HepG2 (cell line): ENCODE data around the gene AUTS2. TPM values are rescaled to one million over a fixed set of nuclear protein-coding genes. Genes with fewer than 3 reads are reported as not detected.

Experiments
- ATAC-seq: fragments of 200-7000 bp; cut with Tn5 transposase; 3 replicates; pipeline ENCODE4 v1.9.1; 2020; ENCODE audit warnings: mild to moderate bottlenecking, moderate library complexity
- BruUV-seq: library from RNA; stranded (reverse); fragments of 400-500 nt; replicated peaks from 2 replicates; lab custom pipeline; 2021; lab: Mats Ljungman, UMichigan
- CTCF ChIA-PET: fragments of 300-600 bp; formaldehyde crosslinking; extraction: SDS; loops from one replicate; lab custom pipeline; 2021; ENCODE audit warnings: low total read pairs, inconsistent platforms, low intra/inter-chr PET ratio; lab: Yijun Ruan, JAX
- POLR2A ChIA-PET: fragments of 350-600 bp; sonication (Branson Sonifier 250); formaldehyde crosslinking; loops from one replicate; lab custom pipeline; 2020; ENCODE audit warnings: antibody characterized with exemption, inconsistent platforms; lab: Yijun Ruan, JAX
- DNase-seq: peaks from one replicate; pipeline ENCODE4 v3.0.0-alpha.2; 2015; ENCODE audit warnings: low spot score
- FAIRE-seq: peaks from 3 replicates; lab custom pipeline; 2011; peaks lifted over from hg19 to GRCh38; lab: Jason Lieb, UNC
- H2AFZ ChIP-seq: one replicate; pipeline ENCODE4 v1.6.1; 2011; ENCODE audit warnings: low read length, inconsistent platforms
- H3K27ac ChIP-seq: fragments of 300-600 bp; 3 replicates; pipeline ENCODE4 v1.8.0; 2011; ENCODE audit warnings: mixed run types, mild to moderate bottlenecking, mixed read lengths, low read length, inconsistent platforms; ENCODE audit not compliant: insufficient read depth; ENCODE audit errors: extremely low read length
- H3K27me3 ChIP-seq, 2 experiments: fragments of 200-600 bp in 1 of 2; 2 replicates in 1 of 2; 3 replicates in 1 of 2; pipeline versions ENCODE4 v1.6.0 to v1.8.0; 2011; ENCODE audit warnings: low read length in 2 of 2, mild to moderate bottlenecking in 2 of 2, moderate library complexity in 2 of 2, inconsistent platforms in 1 of 2; ENCODE audit not compliant: insufficient read depth in 2 of 2, control insufficient read depth in 1 of 2
- H3K36me3 ChIP-seq, 2 experiments: fragments of 200-600 bp in 1 of 2; replicated peaks in 1 of 2; 2 replicates in 1 of 2; 3 replicates in 1 of 2; pipeline versions ENCODE4 v1.5.1 to v1.8.0; 2011; ENCODE audit warnings: low read length in 2 of 2, inconsistent platforms in 1 of 2; ENCODE audit not compliant: insufficient read depth in 2 of 2, control insufficient read depth in 1 of 2
- H3K4me1 ChIP-seq: 2 replicates; pipeline ENCODE4 v1.5.1; 2012; ENCODE audit warnings: low read length, inconsistent platforms; ENCODE audit not compliant: insufficient read depth
- H3K4me2 ChIP-seq: 2 replicates; pipeline ENCODE4 v1.6.0; 2011; ENCODE audit warnings: low read depth, low read length, inconsistent platforms
- H3K4me3 ChIP-seq, 3 experiments: fragments of 200-600 bp in 1 of 3; sonication (generic), shearing (Covaris generic) in 1 of 3; replicated peaks in 1 of 3; 2 replicates each; pipeline ENCODE4 v1.5.1; 2011 to 2016; ENCODE audit warnings: low read length in 3 of 3, inconsistent platforms in 2 of 3, low read depth in 2 of 3, mild to moderate bottlenecking in 2 of 3, control low read depth in 1 of 3, mixed read lengths in 1 of 3; ENCODE audit not compliant: insufficient read depth in 1 of 3
- H3K79me2 ChIP-seq: one replicate; pipeline ENCODE4 v1.6.1; 2011; ENCODE audit warnings: low read length, inconsistent platforms; ENCODE audit not compliant: insufficient read depth
- H3K9ac ChIP-seq: 2 replicates; pipeline ENCODE4 v1.6.0; 2011; ENCODE audit warnings: mild to moderate bottlenecking, low read depth, low read length, inconsistent platforms; ENCODE audit not compliant: insufficient read depth
- H3K9me3 ChIP-seq: 2 replicates; pipeline ENCODE4 v1.5.1; 2012; ENCODE audit warnings: mild to moderate bottlenecking, low read length
- H4K20me1 ChIP-seq: 2 replicates; pipeline ENCODE4 v1.6.0; 2011; ENCODE audit warnings: inconsistent platforms, mild to moderate bottlenecking, low read length, moderate library complexity; ENCODE audit not compliant: insufficient read depth
- CENPBD1 ChIP-seq: sonication (generic); formaldehyde crosslinking; IDR thresholded peaks from 2 replicates; pipeline ENCODE4 v1.8.0; 2022; ENCODE audit warnings: missing genetic modification reagents, low read depth, mild to moderate bottlenecking, borderline replicate concordance
- HOMEZ ChIP-seq: IDR thresholded peaks from 2 replicates; pipeline ENCODE4 v1.6.1; 2016; ENCODE audit warnings: low read depth
- MED13 ChIP-seq: sonication (generic); formaldehyde crosslinking; IDR thresholded peaks from 2 replicates; pipeline ENCODE4 v1.5.0; 2020; ENCODE audit warnings: missing genetic modification reagents
- MXI1 ChIP-seq: IDR thresholded peaks from 3 replicates; pipeline ENCODE4 v1.6.1; 2012; ENCODE audit warnings: low read depth, low read length, inconsistent platforms, borderline replicate concordance
- NFE2L2 ChIP-seq: fragments of 150-350 bp; IDR thresholded peaks from 2 replicates; pipeline ENCODE4 v1.6.1; 2014; ENCODE audit warnings: low read length
- RBAK ChIP-seq: sonication (generic); formaldehyde crosslinking; IDR thresholded peaks from 2 replicates; pipeline ENCODE4 v1.5.1; 2020; ENCODE audit warnings: mild to moderate bottlenecking, missing genetic modification reagents
- SNAPC2 ChIP-seq: sonication (generic); formaldehyde crosslinking; IDR thresholded peaks from 2 replicates; pipeline ENCODE4 v1.8.1; 2022; ENCODE audit warnings: mild to moderate bottlenecking, missing genetic modification reagents
- YEATS2 ChIP-seq: sonication (generic); formaldehyde crosslinking; IDR thresholded peaks from 2 replicates; pipeline ENCODE4 v1.4.0; 2020; ENCODE audit warnings: missing genetic modification reagents, borderline replicate concordance
- ZNF280D ChIP-seq: sonication (generic); formaldehyde crosslinking; IDR thresholded peaks from 2 replicates; pipeline ENCODE4 v1.5.1; 2020; ENCODE audit warnings: mild to moderate bottlenecking, missing genetic modification reagents
- ZNF720 ChIP-seq: sonication (generic); formaldehyde crosslinking; IDR thresholded peaks from 2 replicates; pipeline ENCODE4 v1.4.0; 2020; ENCODE audit warnings: missing genetic modification reagents
- ZNF841 ChIP-seq: sonication (generic); formaldehyde crosslinking; IDR thresholded peaks from 2 replicates; pipeline ENCODE4 v1.8.1; 2023; ENCODE audit warnings: missing genetic modification reagents, borderline replicate concordance
- WGBS: methylation state at CpG from one replicate; pipeline ENCODE4 v1.1.6; 2017; ENCODE audit warnings: low lambda C conversion rate; 5-methylcytosine and 5-hydroxymethylcytosine counted together
- in situ Hi-C: cut with HindIII; loops from 2 replicates; pipeline ENCODE4 v1.10.0; 2017; ENCODE audit warnings: low pct_unique_long_range_greater_than_20kb; ENCODE audit not compliant: extremely low pct_ligation_motif_present
- intact Hi-C: fragments of 100-400 bp; cut with micrococcal nuclease; formaldehyde crosslinking; loops from one replicate; pipeline ENCODE4 v1.10.0; 2022; ENCODE audit not compliant: unreplicated experiment
- polyA plus RNA-seq, 8 experiments: library from polyadenylated mRNA; depleted of rRNA in 3 of 8; stranded (reverse) in 7 of 8; unstranded in 1 of 8; fragments of >200 nt; fragmentation: Illumina TruSeq in 4 of 8; extraction: Trizol in 4 of 8; gene quantifications; 2 replicates each; pipeline versions ENCODE4 v1.2.1 to v1.2.3, GENCODE V29; 2011 to 2016; ENCODE audit warnings: low read depth in 4 of 8, missing spikeins in 1 of 8, mixed read lengths in 1 of 8; ENCODE audit not compliant: insufficient read depth in 1 of 8
- total RNA-seq, 5 experiments: library from RNA; depleted of rRNA; stranded (reverse); fragments of >200 nt; fragmentation: Illumina TruSeq; extraction: Trizol; gene quantifications; 2 replicates each; pipeline ENCODE4 v1.2.3, GENCODE V29; 2016; ENCODE audit warnings: low read depth in 1 of 5
- TF ChIP-seq, protein P1 (sequence below): sonication (generic); formaldehyde crosslinking; IDR thresholded peaks from 2 replicates; pipeline ENCODE4 v1.5.1; 2020; ENCODE audit warnings: missing genetic modification reagents, mild to moderate bottlenecking, borderline replicate concordance

Gene AUTS2
- total and polyA plus RNA-seq, 2 of the 13 experiments (the other 11 are each of a cell fraction or from before 2014, with no cell fraction given), result 0.38 TPM; not detected in 1

GRCh38 chr7:70114806-70115205, 516.5 kb downstream of the AUTS2 start:
- intact Hi-C loops (no loop called here), in situ Hi-C loops (no loop called here)
- Histone ChIP-seq H3K27me3 (no peaks in the 10 kb centered on the region), H2AFZ (no peak overlapping the region), H3K36me3 (no peaks in the 10 kb centered on the region), H3K9me3 (no peaks in the 10 kb centered on the region), H3K27ac (no peak overlapping the region), H4K20me1 (no peaks in the 10 kb centered on the region), H3K9ac (no peak overlapping the region), H3K4me1 (no peaks in the 10 kb centered on the region), H3K4me2 (no peak overlapping the region), H3K4me3 (no peak overlapping the region), H3K79me2 (no peaks in the 10 kb centered on the region)
- 0% methylated on average over 2 of the region's 2 CpGs for WGBS
- CTCF ChIA-PET, result no interaction called here
- DNase-seq, result no peak
- TF ChIP-seq MXI1, result no peak
- no peak for TF ChIP-seq CENPBD1 (CRISPR knock-in tag)
- TF ChIP-seq ZNF280D (CRISPR knock-in tag), result no peak
- TF ChIP-seq YEATS2, result no peak
- FAIRE-seq, result no peak
- ATAC-seq, result no peak
- POLR2A ChIA-PET, result no interaction called here
- BruUV-seq, result no TSS peak

GRCh38 chr7:70116244-70116643, 518.0 kb downstream of the AUTS2 start:
- no peaks in the 10 kb centered on the region for H3K36me3 ChIP-seq
- intact Hi-C loops (no loop called here), in situ Hi-C loops (no loop called here)
- no peaks in the 10 kb centered on the region for H3K79me2 ChIP-seq
- BruUV-seq, result no TSS peak
- ChIA-PET CTCF (no interaction called here), POLR2A (no interaction called here)
- no peaks in the 10 kb centered on the region for H4K20me1 ChIP-seq
- FAIRE-seq, result no peak
- H3K27me3 ChIP-seq, result no peaks in the 10 kb centered on the region
- H3K4me3 ChIP-seq, result no peak overlapping the region
- no peaks in the 10 kb centered on the region for H3K4me1 ChIP-seq
- H3K4me2 ChIP-seq, result no peak overlapping the region
- ATAC-seq, result no peak
- WGBS, result 24% methylated on average over 2 of the region's 2 CpGs
- no peak overlapping the region for H3K27ac ChIP-seq
- no peak for DNase-seq
- no peak overlapping the region for H3K9ac ChIP-seq
- no peaks in the 10 kb centered on the region for H3K9me3 ChIP-seq
- no peak overlapping the region for H2AFZ ChIP-seq
- TF ChIP-seq ZNF720 (CRISPR knock-in tag) (no peak), MED13 (CRISPR knock-in tag) (no peak), HOMEZ (CRISPR knock-in tag) (no peak), NFE2L2 (no peak), SNAPC2 (no peak), ZNF841 (CRISPR knock-in tag) (no peak), RBAK (CRISPR knock-in tag) (no peak)
- TF ChIP-seq, protein P1, sequence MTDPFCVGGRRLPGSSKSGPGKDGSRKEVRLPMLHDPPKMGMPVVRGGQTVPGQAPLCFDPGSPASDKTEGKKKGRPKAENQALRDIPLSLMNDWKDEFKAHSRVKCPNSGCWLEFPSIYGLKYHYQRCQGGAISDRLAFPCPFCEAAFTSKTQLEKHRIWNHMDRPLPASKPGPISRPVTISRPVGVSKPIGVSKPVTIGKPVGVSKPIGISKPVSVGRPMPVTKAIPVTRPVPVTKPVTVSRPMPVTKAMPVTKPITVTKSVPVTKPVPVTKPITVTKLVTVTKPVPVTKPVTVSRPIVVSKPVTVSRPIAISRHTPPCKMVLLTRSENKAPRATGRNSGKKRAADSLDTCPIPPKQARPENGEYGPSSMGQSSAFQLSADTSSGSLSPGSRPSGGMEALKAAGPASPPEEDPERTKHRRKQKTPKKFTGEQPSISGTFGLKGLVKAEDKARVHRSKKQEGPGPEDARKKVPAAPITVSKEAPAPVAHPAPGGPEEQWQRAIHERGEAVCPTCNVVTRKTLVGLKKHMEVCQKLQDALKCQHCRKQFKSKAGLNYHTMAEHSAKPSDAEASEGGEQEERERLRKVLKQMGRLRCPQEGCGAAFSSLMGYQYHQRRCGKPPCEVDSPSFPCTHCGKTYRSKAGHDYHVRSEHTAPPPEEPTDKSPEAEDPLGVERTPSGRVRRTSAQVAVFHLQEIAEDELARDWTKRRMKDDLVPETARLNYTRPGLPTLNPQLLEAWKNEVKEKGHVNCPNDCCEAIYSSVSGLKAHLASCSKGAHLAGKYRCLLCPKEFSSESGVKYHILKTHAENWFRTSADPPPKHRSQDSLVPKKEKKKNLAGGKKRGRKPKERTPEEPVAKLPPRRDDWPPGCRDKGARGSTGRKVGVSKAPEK (CRISPR knock-in tag), result no peak
